Measurements from ENCODE around the gene CSGALNACT2.

The CSGALNACT2 gene

DNA sequence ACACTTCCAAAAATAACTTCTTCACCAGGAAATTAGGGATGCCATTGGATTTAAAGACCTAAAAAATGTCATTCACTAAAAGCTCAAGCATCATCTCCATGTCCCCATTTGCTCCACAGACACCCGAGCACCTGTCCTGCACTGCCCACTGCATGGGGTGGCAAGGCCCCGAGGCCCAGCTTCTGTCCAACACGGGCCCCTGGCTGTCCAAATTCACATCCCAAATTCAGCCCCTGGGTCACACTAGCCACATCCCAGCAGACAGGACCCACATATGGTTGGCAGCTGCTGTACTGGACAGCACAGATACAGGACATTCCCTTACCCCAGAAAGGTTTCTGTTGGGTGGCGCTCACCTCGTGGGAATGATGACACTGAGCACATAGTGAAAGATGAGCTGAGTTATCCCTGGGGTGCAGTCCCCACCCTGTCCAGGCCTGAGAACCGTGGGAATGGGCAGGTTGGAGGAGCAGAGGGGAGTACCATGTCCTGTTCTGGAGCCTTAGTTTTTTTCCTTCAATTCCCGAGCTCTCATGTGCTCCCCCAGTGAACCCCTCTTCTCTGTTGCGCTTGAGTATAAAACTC, 55.3 kb downstream of the CSGALNACT2 start:
- Histone ChIP-seq H3K4me1 (no peaks in the 10 kb centered on the region), H3K36me3 (peaks cover 0 to 7% (median 5%) of the 10 kb centered on the region in 3 donors), H3K27me3 (peaks cover 0 to 7% of the 10 kb centered on the region in 2 donors), H3K9me3 (no peaks in the 10 kb centered on the region), H3K27ac (no peak overlapping the region), H3K4me3 (no peak overlapping the region)
- intact Hi-C loops (cut with DNase I; ENCODE audit: low total_unique reads), result no loop called here
- TF ChIP-seq, protein P1, sequence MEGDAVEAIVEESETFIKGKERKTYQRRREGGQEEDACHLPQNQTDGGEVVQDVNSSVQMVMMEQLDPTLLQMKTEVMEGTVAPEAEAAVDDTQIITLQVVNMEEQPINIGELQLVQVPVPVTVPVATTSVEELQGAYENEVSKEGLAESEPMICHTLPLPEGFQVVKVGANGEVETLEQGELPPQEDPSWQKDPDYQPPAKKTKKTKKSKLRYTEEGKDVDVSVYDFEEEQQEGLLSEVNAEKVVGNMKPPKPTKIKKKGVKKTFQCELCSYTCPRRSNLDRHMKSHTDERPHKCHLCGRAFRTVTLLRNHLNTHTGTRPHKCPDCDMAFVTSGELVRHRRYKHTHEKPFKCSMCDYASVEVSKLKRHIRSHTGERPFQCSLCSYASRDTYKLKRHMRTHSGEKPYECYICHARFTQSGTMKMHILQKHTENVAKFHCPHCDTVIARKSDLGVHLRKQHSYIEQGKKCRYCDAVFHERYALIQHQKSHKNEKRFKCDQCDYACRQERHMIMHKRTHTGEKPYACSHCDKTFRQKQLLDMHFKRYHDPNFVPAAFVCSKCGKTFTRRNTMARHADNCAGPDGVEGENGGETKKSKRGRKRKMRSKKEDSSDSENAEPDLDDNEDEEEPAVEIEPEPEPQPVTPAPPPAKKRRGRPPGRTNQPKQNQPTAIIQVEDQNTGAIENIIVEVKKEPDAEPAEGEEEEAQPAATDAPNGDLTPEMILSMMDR (IDR thresholded peaks at IDR 0.05), result no peak
- no peak for DNase-seq

DNA sequence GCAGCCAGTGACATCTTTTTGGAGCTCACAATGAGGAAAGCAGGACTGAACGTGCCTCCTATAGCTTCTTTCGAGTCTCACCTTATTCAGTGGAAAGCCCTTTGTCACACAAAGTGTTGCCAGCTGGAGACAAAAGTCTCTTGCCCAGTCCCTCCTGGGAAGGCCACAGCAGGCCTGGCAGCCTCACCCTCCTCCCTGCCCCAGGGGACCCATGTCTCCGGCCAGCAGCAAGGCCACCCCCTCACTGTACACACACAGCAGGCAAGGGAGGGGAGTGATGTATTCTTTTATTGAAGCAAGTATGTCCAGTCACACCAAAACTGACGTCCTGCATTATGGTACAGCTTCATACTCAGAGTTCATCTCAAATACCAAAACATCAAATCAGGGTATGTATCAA, 56.0 kb downstream of the CSGALNACT2 start:
- Histone ChIP-seq H3K4me3 (no peak overlapping the region), H3K27me3 (peaks cover 0 to 8% of the 10 kb centered on the region in 2 donors), H3K4me1 (no peaks in the 10 kb centered on the region), H3K36me3 (peaks cover 0 to 13% (median 5%) of the 10 kb centered on the region in 3 donors), H3K9me3 (no peaks in the 10 kb centered on the region), H3K27ac (no peak overlapping the region)
- DNase-seq, result peak in 1 of 2 donors; percentile 57
- intact Hi-C loops (cut with DNase I; ENCODE audit: low total_unique reads), result no loop called here
- TF ChIP-seq, protein P1 (IDR thresholded peaks at IDR 0.05), result no peak

DNA sequence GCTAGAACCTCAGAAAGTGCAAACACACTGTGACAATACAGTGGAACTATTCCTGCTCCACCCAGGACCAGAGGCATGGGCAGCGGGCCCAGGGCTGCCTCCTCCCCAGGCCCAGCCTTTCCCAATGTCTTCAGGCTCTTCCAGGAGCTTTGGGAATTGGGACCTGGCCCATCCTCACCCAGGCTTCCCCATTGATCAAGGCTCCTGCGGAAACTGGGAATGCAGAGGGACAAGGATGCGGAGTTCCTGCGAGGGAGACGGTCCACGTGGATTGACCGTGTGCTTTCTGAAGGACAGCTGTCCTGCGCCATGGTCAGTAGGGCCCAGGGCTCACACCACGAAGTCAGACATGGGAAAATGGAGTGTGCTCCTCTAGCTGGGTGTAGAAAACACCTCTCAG, 56.6 kb downstream of the CSGALNACT2 start:
- intact Hi-C loops (cut with DNase I; ENCODE audit: low total_unique reads), result no loop called here
- H3K27ac ChIP-seq, result no peak overlapping the region
- H3K27me3 ChIP-seq, result peaks cover 0 to 8% of the 10 kb centered on the region in 2 donors
- H3K36me3 ChIP-seq, result peaks cover 0 to 19% (median 5%) of the 10 kb centered on the region in 3 donors
- H3K4me1 ChIP-seq, result no peaks in the 10 kb centered on the region
- H3K4me3 ChIP-seq, result no peak overlapping the region
- DNase-seq, result peak in 1 of 2 donors; percentile 52
- no peaks in the 10 kb centered on the region for H3K9me3 ChIP-seq
- TF ChIP-seq, protein P1 (IDR thresholded peaks at IDR 0.05), result no peak

DNA sequence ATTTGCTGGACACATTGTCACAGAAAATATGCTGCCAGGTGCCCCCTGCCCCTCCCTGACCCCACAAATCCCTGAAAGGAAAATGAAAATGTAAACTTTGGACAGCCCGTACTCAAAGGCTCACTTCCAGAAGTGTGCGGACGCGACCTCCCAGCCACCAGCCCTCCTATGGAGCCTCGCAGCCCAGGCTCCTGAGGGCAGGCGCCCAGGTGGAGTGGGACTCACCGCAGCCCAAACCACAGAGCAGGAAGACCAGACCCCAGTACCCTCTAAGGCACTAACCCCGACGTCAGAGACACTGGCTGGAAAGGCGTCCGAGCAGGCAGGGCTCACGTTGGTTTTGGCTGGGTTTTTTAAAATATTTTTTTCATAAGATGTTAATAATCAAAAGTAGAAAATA, 57.3 kb downstream of the CSGALNACT2 start:
- no peaks in the 10 kb centered on the region for H3K4me1 ChIP-seq
- peaks cover 0 to 8% of the 10 kb centered on the region in 2 donors for H3K27me3 ChIP-seq
- intact Hi-C loops (cut with DNase I; ENCODE audit: low total_unique reads), result no loop called here
- no peaks in the 10 kb centered on the region for H3K9me3 ChIP-seq
- DNase-seq, result peak in 1 of 2 donors; percentile 50
- no peak overlapping the region for H3K4me3 ChIP-seq
- no peak overlapping the region for H3K27ac ChIP-seq
- TF ChIP-seq, protein P1 (IDR thresholded peaks at IDR 0.05), result no peak
- H3K36me3 ChIP-seq, result peaks cover 0 to 26% (median 5%) of the 10 kb centered on the region in 3 donors

DNA sequence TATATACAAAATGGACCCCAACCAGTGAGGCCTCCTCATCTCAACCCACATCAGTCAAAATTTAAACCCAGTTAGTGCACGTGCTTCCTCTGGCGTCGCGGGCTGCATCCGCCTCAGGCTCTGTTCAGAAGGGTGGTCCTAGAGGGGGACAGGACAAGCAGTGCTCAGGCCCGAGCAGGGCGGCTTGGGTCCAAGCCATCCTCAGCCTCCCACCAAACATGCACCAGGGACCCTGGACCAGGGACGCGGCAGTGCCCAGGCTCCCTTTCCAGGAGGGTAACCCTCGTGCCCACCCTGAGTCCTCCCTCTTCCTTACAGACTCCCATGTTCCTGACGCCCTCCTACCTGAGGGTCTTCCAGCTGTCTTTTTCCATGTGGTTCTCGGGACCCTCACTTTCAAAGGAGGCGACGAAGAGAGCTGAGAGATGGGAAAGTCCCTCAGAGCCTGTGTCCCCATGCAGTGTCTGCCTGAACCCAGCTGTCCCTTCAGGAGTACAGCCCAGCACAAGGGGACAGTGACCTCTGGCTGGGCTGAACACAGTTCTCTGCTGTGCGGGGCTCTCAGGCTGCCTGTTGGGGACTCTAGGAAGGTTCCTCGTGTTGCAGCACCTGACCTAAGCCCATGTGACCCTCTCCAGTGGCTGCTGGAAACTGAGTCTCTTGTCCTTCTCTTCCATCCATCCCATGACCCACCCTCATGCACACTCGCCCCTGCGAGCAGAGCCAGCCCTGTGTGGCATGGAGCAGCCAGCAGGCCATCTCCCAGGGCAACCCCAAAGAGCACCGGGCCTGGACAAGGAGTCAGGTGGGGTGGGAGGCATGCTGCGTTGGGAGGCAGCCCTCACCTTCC, 58.1 kb downstream of the CSGALNACT2 start:
- Histone ChIP-seq H3K27ac (no peak overlapping the region), H3K4me1 (no peaks in the 10 kb centered on the region), H3K4me3 (no peak overlapping the region), H3K36me3 (peaks cover 0 to 27% (median 5%) of the 10 kb centered on the region in 3 donors), H3K9me3 (no peaks in the 10 kb centered on the region), H3K27me3 (peaks cover 0 to 14% of the 10 kb centered on the region in 2 donors)
- DNase-seq, result peak in 1 of 2 donors; percentile 61
- intact Hi-C loops (cut with DNase I; ENCODE audit: low total_unique reads), result no loop called here
- TF ChIP-seq, protein P1 (IDR thresholded peaks at IDR 0.05), result no peak

Measured in tibial artery (tissue), 4 donors.